GM10248 (cell line): ENCODE measurements around the gene CMA1.

Source experiments
- CTCF ChIA-PET: fragments of 300-600 bp; sonication (Branson Sonifier 250); formaldehyde crosslinking; extraction: SDS; loops from one replicate; lab custom pipeline; 2021; ENCODE audit warnings: antibody characterized with exemption; lab: Yijun Ruan, JAX
- POLR2A ChIA-PET: fragments of 350-650 bp; sonication (Branson Sonifier 250); formaldehyde crosslinking; extraction: SDS; loops from one replicate; lab custom pipeline; 2020; ENCODE audit warnings: antibody characterized with exemption; lab: Yijun Ruan, JAX
- DNase-seq: peaks from one replicate; pipeline ENCODE4 v3.0.0; 2012; ENCODE audit errors: extremely low spot score
- TF ChIP-seq, protein P1 (sequence below): IDR thresholded peaks from 2 replicates; pipeline ENCODE4 v1.5.1; 2012; ENCODE audit warnings: mild to moderate bottlenecking, low read depth; ENCODE audit errors: extremely low read depth, missing control alignments, control extremely low read depth

The CMA1 gene

DNA sequence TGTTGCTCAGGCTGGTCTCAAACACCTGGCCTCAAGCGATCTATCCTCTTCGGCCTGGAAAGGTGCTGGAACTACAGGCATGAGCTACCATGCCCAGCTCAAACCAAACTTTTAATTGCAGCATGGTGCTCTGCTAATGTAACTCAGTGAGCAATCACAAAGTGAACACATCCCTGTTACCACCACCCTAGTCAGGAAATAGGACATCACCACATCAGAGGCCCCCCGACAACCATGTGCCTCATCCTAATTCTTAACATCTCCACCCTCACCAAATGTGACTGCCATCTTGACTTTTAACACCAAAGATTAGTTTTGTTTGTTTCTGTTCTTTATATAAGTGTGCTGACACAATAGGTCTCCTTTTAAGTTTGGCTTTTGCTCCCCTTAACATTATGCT lies 42.7 kb downstream of the CMA1 start:
- no peak for DNase-seq
- CTCF ChIA-PET, result no interaction called here
- TF ChIP-seq, protein P1, sequence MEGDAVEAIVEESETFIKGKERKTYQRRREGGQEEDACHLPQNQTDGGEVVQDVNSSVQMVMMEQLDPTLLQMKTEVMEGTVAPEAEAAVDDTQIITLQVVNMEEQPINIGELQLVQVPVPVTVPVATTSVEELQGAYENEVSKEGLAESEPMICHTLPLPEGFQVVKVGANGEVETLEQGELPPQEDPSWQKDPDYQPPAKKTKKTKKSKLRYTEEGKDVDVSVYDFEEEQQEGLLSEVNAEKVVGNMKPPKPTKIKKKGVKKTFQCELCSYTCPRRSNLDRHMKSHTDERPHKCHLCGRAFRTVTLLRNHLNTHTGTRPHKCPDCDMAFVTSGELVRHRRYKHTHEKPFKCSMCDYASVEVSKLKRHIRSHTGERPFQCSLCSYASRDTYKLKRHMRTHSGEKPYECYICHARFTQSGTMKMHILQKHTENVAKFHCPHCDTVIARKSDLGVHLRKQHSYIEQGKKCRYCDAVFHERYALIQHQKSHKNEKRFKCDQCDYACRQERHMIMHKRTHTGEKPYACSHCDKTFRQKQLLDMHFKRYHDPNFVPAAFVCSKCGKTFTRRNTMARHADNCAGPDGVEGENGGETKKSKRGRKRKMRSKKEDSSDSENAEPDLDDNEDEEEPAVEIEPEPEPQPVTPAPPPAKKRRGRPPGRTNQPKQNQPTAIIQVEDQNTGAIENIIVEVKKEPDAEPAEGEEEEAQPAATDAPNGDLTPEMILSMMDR, result no peak
- POLR2A ChIA-PET, result no interaction called here

DNA sequence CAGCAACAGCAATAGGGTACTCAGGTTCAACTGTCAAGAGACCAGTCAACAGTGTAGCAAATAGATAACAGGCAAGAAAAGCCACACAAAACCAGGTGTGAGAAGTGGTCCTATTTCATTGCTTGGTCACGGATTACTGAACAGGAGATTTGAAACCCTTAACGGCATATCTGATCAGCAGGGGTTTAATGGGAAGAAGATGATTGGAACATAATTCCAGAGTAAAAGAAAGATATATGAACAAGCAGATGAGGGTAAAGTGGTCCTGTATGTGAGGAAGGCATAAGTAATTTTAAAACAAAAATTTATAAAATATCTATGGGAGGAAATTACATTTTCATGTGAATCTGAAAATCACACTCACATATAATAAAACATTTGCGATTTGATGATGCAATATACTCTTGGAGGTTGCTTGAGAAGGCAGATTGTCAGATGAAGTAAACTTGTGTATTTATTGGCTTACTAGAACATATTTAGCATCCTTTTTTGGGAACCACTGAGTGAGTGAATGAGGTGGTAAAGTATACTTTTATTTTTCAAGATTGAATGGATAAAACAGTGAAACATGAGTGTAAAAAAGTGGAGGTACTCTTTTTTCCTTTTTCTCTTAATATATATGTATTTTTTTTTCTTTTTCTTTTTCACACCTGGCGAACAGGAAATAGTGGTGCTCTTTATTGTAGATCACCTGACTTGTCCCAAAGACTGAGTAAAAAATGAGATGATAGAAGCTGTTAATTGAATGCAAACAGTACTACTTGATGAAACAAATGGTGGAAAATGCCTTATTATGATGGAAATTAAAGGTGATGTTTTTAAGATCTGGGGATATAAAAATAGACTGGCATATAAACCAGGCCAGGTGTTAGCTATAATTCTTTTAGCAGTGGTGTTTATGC lies 43.9 kb downstream of the CMA1 start:
- DNase-seq, result no peak
- ChIA-PET POLR2A (no interaction called here), CTCF (no interaction called here)
- TF ChIP-seq, protein P1, result no peak

DNA sequence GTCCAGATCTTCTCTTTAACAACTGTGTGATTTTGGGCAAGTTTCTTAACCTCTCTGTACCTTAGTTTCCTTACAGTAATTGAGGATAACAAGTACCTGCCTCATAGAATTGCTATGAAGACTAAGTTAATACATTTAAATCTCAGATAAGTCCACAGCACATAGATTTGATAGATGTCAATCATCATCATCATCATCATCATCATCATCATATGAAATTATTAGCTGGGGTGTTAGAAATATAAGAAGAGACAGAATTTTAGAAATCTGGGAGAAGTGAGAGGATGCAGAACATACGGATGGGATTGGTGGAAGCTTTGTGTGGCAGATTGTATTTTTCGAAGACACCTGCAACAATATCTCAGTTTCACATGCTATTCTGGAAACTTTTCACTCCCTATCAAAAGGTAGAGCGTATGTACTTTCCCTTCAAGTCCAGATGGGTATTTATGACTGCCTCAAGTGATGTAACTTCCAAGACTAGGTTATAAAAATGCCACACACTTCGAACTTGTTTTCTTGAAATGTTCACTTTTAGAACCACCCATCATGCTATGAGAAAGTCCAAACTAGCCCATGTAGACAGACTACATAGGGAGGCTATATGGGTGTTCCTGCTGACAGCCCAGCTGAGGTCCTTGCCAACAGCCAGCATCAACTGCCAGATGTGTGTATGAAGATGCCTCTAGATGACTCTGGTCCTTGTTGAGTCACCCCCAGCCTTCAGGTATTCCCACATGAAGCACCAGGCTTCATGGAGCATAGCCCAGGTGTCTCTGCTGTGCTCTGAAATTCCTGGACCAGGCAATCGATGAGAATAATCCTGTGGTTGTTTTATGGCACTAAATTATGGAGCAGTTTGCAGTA lies 44.8 kb downstream of the CMA1 start:
- ChIA-PET POLR2A (no interaction called here), CTCF (no interaction called here)
- DNase-seq, result no peak
- TF ChIP-seq, protein P1, result no peak

DNA sequence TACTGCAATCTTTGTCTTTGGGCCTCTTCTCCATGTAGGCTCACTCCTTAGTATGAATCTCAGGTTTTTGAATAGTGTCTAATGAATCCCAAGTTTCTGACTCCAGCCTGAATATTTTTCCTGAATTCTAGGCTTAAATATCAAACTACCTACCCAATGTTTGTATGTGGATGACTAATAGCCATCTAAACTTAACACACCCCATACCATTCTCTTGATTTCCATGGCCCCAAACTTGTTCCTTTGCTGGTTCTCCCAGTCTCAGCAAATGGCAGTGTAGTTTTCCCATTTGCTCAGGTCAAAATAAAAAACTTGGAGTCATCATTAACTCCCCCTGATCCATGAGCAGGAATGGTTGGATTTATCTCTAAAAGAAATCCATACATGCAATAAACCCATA lies 46.7 kb downstream of the CMA1 start:
- TF ChIP-seq, protein P1, result no peak
- CTCF ChIA-PET, result no interaction called here
- POLR2A ChIA-PET, result no interaction called here
- no peak for DNase-seq

DNA sequence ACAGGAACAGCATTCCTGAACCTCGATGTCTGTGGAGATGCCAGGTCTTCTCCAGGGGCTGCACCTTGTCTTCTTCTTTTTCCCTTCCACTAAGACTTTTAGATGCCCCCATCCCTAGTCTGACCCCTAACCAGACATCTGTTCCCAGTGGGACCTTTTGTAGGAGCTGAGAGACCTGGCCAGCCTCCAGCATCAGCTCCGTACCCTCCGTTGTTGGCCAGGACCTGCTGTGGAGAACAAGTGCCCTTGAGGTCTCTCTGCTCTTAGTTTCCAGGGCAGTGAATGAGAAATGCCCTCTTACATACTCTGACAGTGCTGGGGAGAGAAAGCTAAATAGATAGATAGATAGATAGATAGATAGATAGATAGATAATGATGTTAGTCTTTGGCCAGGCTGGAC lies 48.7 kb downstream of the CMA1 start:
- TF ChIP-seq, protein P1, result no peak
- CTCF ChIA-PET, result interaction anchor here (0.8 to 1.3 kb wide), 5 partner anchors 28 to 219 kb away, joined by 3 to 4 read pairs (median 3); partner anchors contain the start of gene CIDEB
- POLR2A ChIA-PET, result no interaction called here
- no peak for DNase-seq

DNA sequence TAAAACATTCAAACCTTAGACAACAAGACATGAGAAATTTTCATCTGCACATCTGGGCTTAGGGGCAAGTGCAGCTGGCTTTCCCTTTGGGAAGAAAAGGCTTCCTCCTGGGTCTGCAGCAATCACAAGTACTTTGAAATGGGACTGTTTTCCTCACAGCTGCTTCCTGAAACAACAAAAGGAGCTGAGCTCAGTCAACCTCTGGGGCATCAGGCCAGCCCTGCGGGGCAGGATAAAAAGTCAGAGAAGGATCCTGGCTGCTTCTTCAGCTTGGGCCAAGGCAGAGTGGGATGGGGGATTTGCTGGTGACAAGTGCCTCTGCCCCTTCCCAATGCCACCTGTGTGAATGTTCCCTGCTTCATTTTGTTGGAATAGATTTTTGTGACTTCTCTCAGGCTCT lies 49.3 kb downstream of the CMA1 start:
- CTCF ChIA-PET, result interaction anchor here (1.3 to 2.3 kb wide), 2 partner anchors 125 to 221 kb away, joined by 4 to 6 read pairs; no protein-coding TSS in a partner anchor
- TF ChIP-seq, protein P1, result no peak
- POLR2A ChIA-PET, result interaction anchor here (0.5 kb wide), 1 partner anchor 15 kb away, joined by 5 read pairs; no protein-coding TSS in a partner anchor
- no peak for DNase-seq
